C4-2B (cell line): ENCODE measurements around the gene HPS4.

Source experiments
- ZFX ChIP-seq: fragments of 450-650 bp; IDR thresholded peaks from 2 replicates; pipeline ENCODE4 v1.6.1; 2017
- TF ChIP-seq, protein P1 (sequence below): fragments of 450-650 bp; conservative IDR thresholded peaks from 2 replicates; pipeline ENCODE4 v1.5.1; 2017; ENCODE audit warnings: mild to moderate bottlenecking

GRCh38 chr22:26501996-26502395, 18.4 kb upstream of the HPS4 start:
- TF ChIP-seq, protein P1, sequence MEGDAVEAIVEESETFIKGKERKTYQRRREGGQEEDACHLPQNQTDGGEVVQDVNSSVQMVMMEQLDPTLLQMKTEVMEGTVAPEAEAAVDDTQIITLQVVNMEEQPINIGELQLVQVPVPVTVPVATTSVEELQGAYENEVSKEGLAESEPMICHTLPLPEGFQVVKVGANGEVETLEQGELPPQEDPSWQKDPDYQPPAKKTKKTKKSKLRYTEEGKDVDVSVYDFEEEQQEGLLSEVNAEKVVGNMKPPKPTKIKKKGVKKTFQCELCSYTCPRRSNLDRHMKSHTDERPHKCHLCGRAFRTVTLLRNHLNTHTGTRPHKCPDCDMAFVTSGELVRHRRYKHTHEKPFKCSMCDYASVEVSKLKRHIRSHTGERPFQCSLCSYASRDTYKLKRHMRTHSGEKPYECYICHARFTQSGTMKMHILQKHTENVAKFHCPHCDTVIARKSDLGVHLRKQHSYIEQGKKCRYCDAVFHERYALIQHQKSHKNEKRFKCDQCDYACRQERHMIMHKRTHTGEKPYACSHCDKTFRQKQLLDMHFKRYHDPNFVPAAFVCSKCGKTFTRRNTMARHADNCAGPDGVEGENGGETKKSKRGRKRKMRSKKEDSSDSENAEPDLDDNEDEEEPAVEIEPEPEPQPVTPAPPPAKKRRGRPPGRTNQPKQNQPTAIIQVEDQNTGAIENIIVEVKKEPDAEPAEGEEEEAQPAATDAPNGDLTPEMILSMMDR, result no peak
- TF ChIP-seq ZFX, result no peak
